Fibroblast of mammary gland (primary cell): ENCODE data around the gene CCS.

Experiments used
- DNase-seq: peaks from one replicate; pipeline ENCODE4 v3.0.0-alpha.2; 2010; ENCODE audit warnings: low read depth
- H3K4me3 ChIP-seq: 2 replicates; pipeline ENCODE4 v1.5.1; 2011; ENCODE audit warnings: low read depth, mild to moderate bottlenecking, low read length, moderate library complexity; ENCODE audit not compliant: control insufficient read depth
- TF ChIP-seq, protein P1 (sequence below): conservative IDR thresholded peaks from 2 replicates; pipeline ENCODE4 v1.5.1; 2011; ENCODE audit warnings: low read depth, low read length, inconsistent platforms; ENCODE audit not compliant: control insufficient read depth, insufficient read depth

The CCS gene

GRCh38 chr11:66547662-66548009 is 45.3 kb upstream of the CCS start:
- TF ChIP-seq, protein P1, sequence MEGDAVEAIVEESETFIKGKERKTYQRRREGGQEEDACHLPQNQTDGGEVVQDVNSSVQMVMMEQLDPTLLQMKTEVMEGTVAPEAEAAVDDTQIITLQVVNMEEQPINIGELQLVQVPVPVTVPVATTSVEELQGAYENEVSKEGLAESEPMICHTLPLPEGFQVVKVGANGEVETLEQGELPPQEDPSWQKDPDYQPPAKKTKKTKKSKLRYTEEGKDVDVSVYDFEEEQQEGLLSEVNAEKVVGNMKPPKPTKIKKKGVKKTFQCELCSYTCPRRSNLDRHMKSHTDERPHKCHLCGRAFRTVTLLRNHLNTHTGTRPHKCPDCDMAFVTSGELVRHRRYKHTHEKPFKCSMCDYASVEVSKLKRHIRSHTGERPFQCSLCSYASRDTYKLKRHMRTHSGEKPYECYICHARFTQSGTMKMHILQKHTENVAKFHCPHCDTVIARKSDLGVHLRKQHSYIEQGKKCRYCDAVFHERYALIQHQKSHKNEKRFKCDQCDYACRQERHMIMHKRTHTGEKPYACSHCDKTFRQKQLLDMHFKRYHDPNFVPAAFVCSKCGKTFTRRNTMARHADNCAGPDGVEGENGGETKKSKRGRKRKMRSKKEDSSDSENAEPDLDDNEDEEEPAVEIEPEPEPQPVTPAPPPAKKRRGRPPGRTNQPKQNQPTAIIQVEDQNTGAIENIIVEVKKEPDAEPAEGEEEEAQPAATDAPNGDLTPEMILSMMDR: no peak
- H3K4me3 ChIP-seq: no peak overlapping the region
- no peak for DNase-seq

DNA sequence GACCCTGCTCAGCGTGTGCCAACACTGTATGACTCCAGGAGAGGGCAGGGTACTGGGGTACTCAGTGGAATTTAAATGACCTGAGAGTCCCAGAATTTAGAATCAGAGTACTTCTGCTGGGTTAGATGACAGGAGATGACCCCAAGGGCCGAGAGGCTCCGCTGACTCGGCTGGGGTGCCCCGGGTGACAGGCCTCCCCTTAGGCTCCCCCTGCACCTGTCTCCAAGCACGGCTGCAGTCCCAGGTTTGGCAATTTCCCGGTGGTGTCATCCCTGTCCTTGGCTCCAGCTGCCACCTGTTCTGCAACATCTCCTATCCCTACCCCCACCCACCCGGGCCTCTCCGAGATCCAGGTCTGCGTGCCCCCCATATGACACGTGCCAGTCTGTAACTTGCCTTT is 44.9 kb upstream of the CCS start:
- DNase-seq: no peak

GRCh38 chr11:66548774-66549630 is 44.0 kb upstream of the CCS start:
- no peak overlapping the region for H3K4me3 ChIP-seq
- TF ChIP-seq, protein P1: no peak
- DNase-seq: no peak

More for the DNA sequence above, 44.9 kb upstream of the CCS start:
- TF ChIP-seq, protein P1: no peak
- H3K4me3 ChIP-seq: no peak overlapping the region

GRCh38 chr11:66549696-66550095 is 43.3 kb upstream of the CCS start:
- no peak for DNase-seq
- no peak overlapping the region for H3K4me3 ChIP-seq
- TF ChIP-seq, protein P1: no peak

- TF ChIP-seq, protein P1: no peak
- no peak overlapping the region for H3K4me3 ChIP-seq
- no peak for DNase-seq
These were observed 42.1 kb upstream of the CCS start for GRCh38 chr11:66550887-66551286.

DNA sequence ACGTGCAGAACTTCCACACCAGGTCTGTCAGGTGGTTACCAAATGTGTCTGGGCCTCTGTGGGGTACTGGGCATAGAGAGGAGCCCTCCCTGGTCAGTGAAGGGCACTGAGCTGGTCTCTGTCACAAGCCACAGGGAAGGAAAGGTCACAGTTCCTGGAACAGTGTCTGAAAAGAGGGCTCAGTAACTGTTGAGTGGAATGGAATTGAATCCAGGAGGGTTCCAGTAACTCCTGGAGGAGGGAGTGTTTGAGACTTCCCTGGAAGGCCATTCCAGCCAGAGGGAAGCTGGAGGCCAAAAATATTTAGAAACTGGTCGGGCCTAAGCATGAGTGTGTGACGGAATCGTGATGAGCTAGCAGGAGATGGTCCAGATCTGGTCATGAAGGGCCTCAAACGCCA is 38.4 kb upstream of the CCS start:
- no peak for DNase-seq
- TF ChIP-seq, protein P1: no peak
- no peak overlapping the region for H3K4me3 ChIP-seq
